Astrocyte (in vitro differentiated cells and primary cell): ENCODE data around the gene CBX6.

Experiments used
- EZH2 ChIP-seq: IDR thresholded peaks from 2 replicates; pipeline ENCODE4 v1.6.1; 2012; ENCODE audit warnings: mild to moderate bottlenecking, low read length, inconsistent platforms; ENCODE audit not compliant: insufficient read depth
- TF ChIP-seq, protein P1 (sequence below): IDR thresholded peaks from 2 replicates; pipeline ENCODE4 v1.5.1; 2011; ENCODE audit warnings: low read depth, mild to moderate bottlenecking, inconsistent platforms, low read length, moderate library complexity; ENCODE audit not compliant: insufficient read depth

DNA sequence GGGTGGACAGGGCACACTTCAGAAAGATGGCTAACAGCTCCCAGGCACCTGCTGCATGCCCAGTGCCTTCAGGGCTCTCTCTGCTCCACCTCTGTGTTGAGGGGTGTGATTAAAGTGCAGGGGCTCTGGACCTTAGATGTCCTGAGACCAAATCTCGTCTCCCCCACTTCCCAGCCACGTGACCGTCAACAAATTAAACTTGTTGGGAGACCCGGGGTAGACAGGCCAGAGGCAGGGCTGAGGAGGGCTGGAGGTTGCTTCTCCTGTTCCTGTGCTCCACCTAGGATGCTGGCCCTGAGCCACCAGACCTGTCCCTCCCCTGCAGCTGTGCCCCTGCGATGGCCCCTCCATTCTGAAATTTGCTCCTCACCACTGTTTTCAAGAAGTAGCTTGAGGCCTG, 45.2 kb downstream of the CBX6 start:
- TF ChIP-seq, protein P1, sequence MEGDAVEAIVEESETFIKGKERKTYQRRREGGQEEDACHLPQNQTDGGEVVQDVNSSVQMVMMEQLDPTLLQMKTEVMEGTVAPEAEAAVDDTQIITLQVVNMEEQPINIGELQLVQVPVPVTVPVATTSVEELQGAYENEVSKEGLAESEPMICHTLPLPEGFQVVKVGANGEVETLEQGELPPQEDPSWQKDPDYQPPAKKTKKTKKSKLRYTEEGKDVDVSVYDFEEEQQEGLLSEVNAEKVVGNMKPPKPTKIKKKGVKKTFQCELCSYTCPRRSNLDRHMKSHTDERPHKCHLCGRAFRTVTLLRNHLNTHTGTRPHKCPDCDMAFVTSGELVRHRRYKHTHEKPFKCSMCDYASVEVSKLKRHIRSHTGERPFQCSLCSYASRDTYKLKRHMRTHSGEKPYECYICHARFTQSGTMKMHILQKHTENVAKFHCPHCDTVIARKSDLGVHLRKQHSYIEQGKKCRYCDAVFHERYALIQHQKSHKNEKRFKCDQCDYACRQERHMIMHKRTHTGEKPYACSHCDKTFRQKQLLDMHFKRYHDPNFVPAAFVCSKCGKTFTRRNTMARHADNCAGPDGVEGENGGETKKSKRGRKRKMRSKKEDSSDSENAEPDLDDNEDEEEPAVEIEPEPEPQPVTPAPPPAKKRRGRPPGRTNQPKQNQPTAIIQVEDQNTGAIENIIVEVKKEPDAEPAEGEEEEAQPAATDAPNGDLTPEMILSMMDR, result no peak
- no peak for TF ChIP-seq EZH2
